H54 (cell line): ENCODE data around the gene MUC22.
"Not testable (repeated sequence)": the region's sequence is repeated elsewhere in the genome, so short reads cannot be mapped to it uniquely, and the experiment has no call there.

Experiments used
- DNase-seq: peaks from one replicate; pipeline ENCODE4 v3.0.0; 2011; ENCODE audit warnings: low spot score, mixed read lengths; ENCODE audit not compliant: insufficient read length
- FAIRE-seq: peaks from 3 replicates; lab custom pipeline; 2011; peaks lifted over from hg19 to GRCh38; lab: Jason Lieb, UNC
- POLR2A ChIP-seq: IDR thresholded peaks from 2 replicates; pipeline ENCODE4 v1.6.1; 2011; ENCODE audit warnings: low read depth, mild to moderate bottlenecking, low read length

Gene MUC22

GRCh38 chr6:31010393-31011060, at the start of gene MUC22:
MUC22 (plus strand) TSS chr6:31010474; CDS start chr6:31010707, 233 bp downstream.
- no peak for TF ChIP-seq POLR2A
- DNase-seq: peak; percentile 55
- no peak for FAIRE-seq

- no peak for TF ChIP-seq POLR2A
- no peak for DNase-seq
- no peak for FAIRE-seq
These were observed 49.2 kb upstream of the MUC22 start for GRCh38 chr6:30960907-30961673.

- no peak for FAIRE-seq
- TF ChIP-seq POLR2A: no peak
- no peak for DNase-seq
These were observed 47.6 kb upstream of the MUC22 start for GRCh38 chr6:30962716-30963115.

- TF ChIP-seq POLR2A: no peak
- FAIRE-seq (peak; percentile 62), DNase-seq (peak; percentile 56)
These were observed 46.6 kb upstream of the MUC22 start for GRCh38 chr6:30963641-30964040.

- DNase-seq: no peak
- FAIRE-seq: no peak
- no peak for TF ChIP-seq POLR2A
These were observed 46.2 kb upstream of the MUC22 start for GRCh38 chr6:30964075-30964474.

GRCh38 chr6:30965140-30965601, 45.1 kb upstream of the MUC22 start:
- FAIRE-seq: no peak
- TF ChIP-seq POLR2A: no peak
- no peak for DNase-seq

- no peak for DNase-seq
- no peak for FAIRE-seq
- TF ChIP-seq POLR2A: no peak
These were observed 44.1 kb upstream of the MUC22 start for GRCh38 chr6:30966154-30966553.

- DNase-seq, FAIRE-seq: not testable (repeated sequence)
These were observed 41.1 kb upstream of the MUC22 start for GRCh38 chr6:30969171-30969570.

- no peak for FAIRE-seq
- no peak for TF ChIP-seq POLR2A
These were observed 39.3 kb upstream of the MUC22 start for GRCh38 chr6:30970946-30971345.

GRCh38 chr6:30972816-30973215, 37.5 kb upstream of the MUC22 start:
- DNase-seq (no peak), FAIRE-seq (no peak)
- TF ChIP-seq POLR2A: no peak

More at GRCh38 chr6:30970946-30971345, 39.3 kb upstream of the MUC22 start:
- no peak for DNase-seq

GRCh38 chr6:30974490-30975252, 35.6 kb upstream of the MUC22 start:
- DNase-seq (no peak), FAIRE-seq (no peak)
- no peak for TF ChIP-seq POLR2A

- no peak for TF ChIP-seq POLR2A
- no peak for FAIRE-seq
- DNase-seq: no peak
These were observed 31.1 kb upstream of the MUC22 start for GRCh38 chr6:30979141-30979540.

GRCh38 chr6:30979690-30980089, 30.6 kb upstream of the MUC22 start:
- no peak for FAIRE-seq
- no peak for TF ChIP-seq POLR2A
- no peak for DNase-seq
